H9 (cell line): ENCODE data around the gene ATP2C1. TPM values are rescaled to one million over a fixed set of nuclear protein-coding genes. Genes with fewer than 3 reads are reported as not detected.

Experiments used
- DNase-seq: peaks from one replicate; pipeline ENCODE4 v3.0.0-alpha.2; 2017
- H2AFZ ChIP-seq: one replicate; pipeline ENCODE4 v1.6.1; 2013; ENCODE audit warnings: mild to moderate bottlenecking, low read length, control low read depth, moderate library complexity
- H2AK5ac ChIP-seq: 2 replicates; pipeline ENCODE4 v1.6.1; 2013; ENCODE audit warnings: low read length, control low read depth, mixed read lengths; ENCODE audit not compliant: insufficient read length
- H2BK120ac ChIP-seq: one replicate; pipeline ENCODE4 v1.6.1; 2013; ENCODE audit warnings: low read depth, mild to moderate bottlenecking, low read length, control low read depth, inconsistent platforms; ENCODE audit not compliant: poor library complexity, severe bottlenecking
- H2BK12ac ChIP-seq: 2 replicates; pipeline ENCODE4 v1.6.1; 2013; ENCODE audit warnings: low read length, control low read depth, mixed read lengths, low read depth; ENCODE audit not compliant: insufficient read length
- H2BK15ac ChIP-seq: 2 replicates; pipeline ENCODE4 v1.6.1; 2013; ENCODE audit warnings: low read depth, low read length, control low read depth
- H2BK20ac ChIP-seq: one replicate; pipeline ENCODE4 v1.6.1; 2013; ENCODE audit warnings: low read depth, mild to moderate bottlenecking, low read length, control low read depth, inconsistent platforms; ENCODE audit not compliant: poor library complexity, severe bottlenecking
- H2BK5ac ChIP-seq: 2 replicates; pipeline ENCODE4 v1.6.1; 2013; ENCODE audit warnings: low read length, control low read depth, mixed read lengths; ENCODE audit not compliant: insufficient read length
- H3K14ac ChIP-seq: 2 replicates; pipeline ENCODE4 v1.6.1; 2013; ENCODE audit warnings: low read length, control low read depth; ENCODE audit not compliant: insufficient read depth
- H3K18ac ChIP-seq: 2 replicates; pipeline ENCODE4 v1.6.1; 2013; ENCODE audit warnings: low read depth, mild to moderate bottlenecking, mixed read lengths, low read length, control low read depth; ENCODE audit not compliant: insufficient read length
- H3K23ac ChIP-seq: 2 replicates; pipeline ENCODE4 v1.6.1; 2013; ENCODE audit warnings: low read length, control low read depth, mixed read lengths, low read depth; ENCODE audit not compliant: insufficient read length
- H3K23me2 ChIP-seq: 2 replicates; pipeline ENCODE4 v1.6.1; 2013; ENCODE audit warnings: low read depth, mild to moderate bottlenecking, mixed read lengths, low read length, control low read depth; ENCODE audit not compliant: insufficient read length, poor library complexity, severe bottlenecking
- H3K27ac ChIP-seq: 2 replicates; pipeline ENCODE4 v1.5.1; 2013; ENCODE audit warnings: low read length, control low read depth, mixed read lengths, low read depth; ENCODE audit not compliant: insufficient read length
- H3K27me3 ChIP-seq: 2 replicates; pipeline ENCODE4 v1.6.1; 2013; ENCODE audit warnings: low read length, control low read depth, inconsistent platforms; ENCODE audit not compliant: insufficient read depth
- H3K4ac ChIP-seq: 2 replicates; pipeline ENCODE4 v1.6.1; 2013; ENCODE audit warnings: low read depth, mild to moderate bottlenecking, control low read depth, inconsistent platforms, low read length, moderate library complexity
- H3K4me1 ChIP-seq: 2 replicates; pipeline ENCODE4 v1.6.1; 2013; ENCODE audit warnings: low read length, control low read depth, inconsistent platforms; ENCODE audit not compliant: insufficient read depth
- H3K4me2 ChIP-seq: 2 replicates; pipeline ENCODE4 v1.6.1; 2013; ENCODE audit warnings: low read length, control low read depth, mixed read lengths; ENCODE audit not compliant: insufficient read length, insufficient read depth
- H3K56ac ChIP-seq: 2 replicates; pipeline ENCODE4 v1.6.1; 2013; ENCODE audit warnings: low read depth, mild to moderate bottlenecking, mixed read lengths, low read length, control low read depth; ENCODE audit not compliant: insufficient read length
- H3K79me1 ChIP-seq: 2 replicates; pipeline ENCODE4 v1.6.1; 2013; ENCODE audit warnings: low read depth, mild to moderate bottlenecking, moderate library complexity, low read length, control low read depth, inconsistent platforms; ENCODE audit not compliant: insufficient read depth, poor library complexity, severe bottlenecking
- H3K79me2 ChIP-seq: 2 replicates; pipeline ENCODE4 v1.6.1; 2013; ENCODE audit warnings: low read length, control low read depth, inconsistent platforms; ENCODE audit not compliant: insufficient read depth
- H3K9ac ChIP-seq: 2 replicates; pipeline ENCODE4 v1.6.1; 2013; ENCODE audit warnings: low read length, control low read depth, mixed read lengths; ENCODE audit not compliant: insufficient read length; ENCODE audit errors: extremely low read depth
- H3K9me3 ChIP-seq: one replicate; pipeline ENCODE4 v1.6.1; 2013; ENCODE audit warnings: low read depth, low read length, inconsistent platforms; ENCODE audit not compliant: control insufficient read depth
- H3T11ph ChIP-seq: one replicate; pipeline ENCODE4 v1.6.1; 2013; ENCODE audit warnings: mild to moderate bottlenecking, low read length, control low read depth, inconsistent platforms
- H4K20me1 ChIP-seq: one replicate; pipeline ENCODE4 v1.6.1; 2013; ENCODE audit not compliant: control insufficient read depth, insufficient read length, insufficient read depth
- H4K5ac ChIP-seq: 2 replicates; pipeline ENCODE4 v1.6.1; 2013; ENCODE audit warnings: low read depth, mild to moderate bottlenecking, mixed read lengths, low read length, control low read depth; ENCODE audit not compliant: insufficient read length
- H4K8ac ChIP-seq: replicated peaks from 2 replicates; pipeline ENCODE4 v1.6.1; 2013; ENCODE audit warnings: low read length, control low read depth, mixed read lengths, low read depth; ENCODE audit not compliant: insufficient read length
- H4K91ac ChIP-seq: 2 replicates; pipeline ENCODE4 v1.6.1; 2013; ENCODE audit warnings: low read depth, mild to moderate bottlenecking, moderate library complexity, mixed read lengths, low read length, control low read depth; ENCODE audit not compliant: insufficient read length
- H3K27ac Mint-ChIP-seq, 3 experiments: 2 replicates in 2 of 3; 3 replicates in 1 of 3; pipeline ENCODE4 v1.8.0; 2020 to 2021; ENCODE audit warnings: mixed read lengths in 3 of 3, mild to moderate bottlenecking in 1 of 3, moderate library complexity in 1 of 3
- H3K27me3 Mint-ChIP-seq: 2 replicates; pipeline ENCODE4 v1.8.0; 2021; ENCODE audit warnings: low read depth, mild to moderate bottlenecking, moderate library complexity, mixed read lengths
- H3K36me3 Mint-ChIP-seq, 3 experiments: 2 replicates in 2 of 3; 3 replicates in 1 of 3; pipeline ENCODE4 v1.8.0; 2020 to 2021; ENCODE audit warnings: low read depth in 3 of 3, mixed read lengths in 3 of 3; ENCODE audit not compliant: insufficient read depth in 1 of 3
- H3K4me1 Mint-ChIP-seq, 2 experiments: 2 replicates each; pipeline ENCODE4 v1.8.0; 2020; ENCODE audit warnings: mixed read lengths in 2 of 2
- H3K4me3 Mint-ChIP-seq, 2 experiments: 2 replicates in 1 of 2; 3 replicates in 1 of 2; pipeline ENCODE4 v1.8.0; 2020 to 2021; ENCODE audit warnings: mild to moderate bottlenecking in 2 of 2, mixed read lengths in 2 of 2, moderate library complexity in 1 of 2
- H3K9me3 Mint-ChIP-seq, 2 experiments: 2 replicates in 1 of 2; 3 replicates in 1 of 2; pipeline ENCODE4 v1.8.0; 2020; ENCODE audit warnings: mild to moderate bottlenecking in 2 of 2, mixed read lengths in 2 of 2, moderate library complexity in 1 of 2
- WGBS: extraction: QIAGEN DNeasy Blood & Tissue Kit; methylation state at CpG from one replicate; pipeline ENCODE4 v1.1.7; 2013; ENCODE audit warnings: missing lambda C conversion rate, low lambda C conversion rate, mixed read lengths; ENCODE audit not compliant: insufficient read length; ENCODE audit errors: extremely low coverage; 5-methylcytosine and 5-hydroxymethylcytosine counted together
- total RNA-seq: library from RNA; stranded (reverse); gene quantifications from 2 replicates; pipeline ENCODE4 v1.2.1, GENCODE V29; 2021
- TF ChIP-seq, protein P1 (sequence below): fragments of 200-600 bp; sonication (generic); conservative IDR thresholded peaks from 3 replicates; pipeline ENCODE4 v1.8.0; 2021; ENCODE audit warnings: antibody characterized with exemption, mild to moderate bottlenecking

Gene ATP2C1
- total RNA-seq, 1 experiment from 2014 or later: 65.5 TPM

DNA sequence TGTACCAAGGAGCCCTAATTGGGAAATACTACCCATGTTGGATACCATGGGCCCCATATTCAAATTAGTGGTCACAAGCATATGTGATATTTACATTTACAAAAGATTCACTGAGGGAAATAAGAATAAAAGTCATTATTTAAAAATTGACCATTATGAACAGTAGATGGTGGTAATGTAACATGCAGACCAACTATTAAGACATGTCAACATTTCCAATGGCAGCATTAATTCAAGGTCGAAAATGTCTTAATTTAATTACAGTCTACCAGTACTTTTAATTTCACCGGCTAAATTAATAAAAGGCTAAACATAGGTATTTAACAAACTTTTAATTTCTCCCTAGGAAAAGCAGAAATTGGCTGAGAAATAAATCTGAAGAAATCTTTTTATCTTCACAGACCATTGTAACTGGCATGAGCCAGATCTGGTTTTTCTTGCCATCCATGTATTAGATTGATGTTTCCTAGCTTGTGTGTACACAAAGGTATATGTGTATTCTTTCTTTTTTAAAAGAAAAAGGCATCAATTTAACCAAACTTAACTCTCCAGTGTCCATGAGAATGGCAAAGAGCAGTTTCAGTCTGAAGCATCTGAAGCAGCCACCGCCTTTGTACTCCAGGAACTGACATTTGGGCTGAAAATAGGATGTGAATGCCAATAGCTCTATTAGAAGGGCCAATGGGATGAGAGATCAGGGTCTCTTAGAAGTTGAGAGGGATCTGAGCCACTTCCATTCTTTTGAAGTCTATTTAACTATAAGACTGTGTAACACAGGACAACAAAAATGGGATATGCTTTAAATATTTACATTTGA is 159.4 kb downstream of the ATP2C1 start:
- H3K79me1 ChIP-seq: no peaks in the 10 kb centered on the region
- no peak overlapping the region for H3K18ac ChIP-seq
- no peak overlapping the region for H3K9ac ChIP-seq
- Mint-ChIP-seq H3K27me3 (no peaks in the 10 kb centered on the region), H3K4me1 (peaks cover 0 to 2% of the 10 kb centered on the region in 2 experiments; a peak in 1 of 4 replicates), H3K9me3 (no peaks in the 10 kb centered on the region), H3K4me3 (no peak overlapping the region), H3K36me3 (no peaks in the 10 kb centered on the region; a peak in 1 of 7 replicates), H3K27ac (no peak overlapping the region)
- H2BK20ac ChIP-seq: no peak overlapping the region
- no peak overlapping the region for H3K4me2 ChIP-seq
- no CpG with 5 or more reads among the region's 3 CpGs for WGBS
- no peaks in the 10 kb centered on the region for H4K20me1 ChIP-seq
- no peak overlapping the region for H3T11ph ChIP-seq
- TF ChIP-seq, protein P1, sequence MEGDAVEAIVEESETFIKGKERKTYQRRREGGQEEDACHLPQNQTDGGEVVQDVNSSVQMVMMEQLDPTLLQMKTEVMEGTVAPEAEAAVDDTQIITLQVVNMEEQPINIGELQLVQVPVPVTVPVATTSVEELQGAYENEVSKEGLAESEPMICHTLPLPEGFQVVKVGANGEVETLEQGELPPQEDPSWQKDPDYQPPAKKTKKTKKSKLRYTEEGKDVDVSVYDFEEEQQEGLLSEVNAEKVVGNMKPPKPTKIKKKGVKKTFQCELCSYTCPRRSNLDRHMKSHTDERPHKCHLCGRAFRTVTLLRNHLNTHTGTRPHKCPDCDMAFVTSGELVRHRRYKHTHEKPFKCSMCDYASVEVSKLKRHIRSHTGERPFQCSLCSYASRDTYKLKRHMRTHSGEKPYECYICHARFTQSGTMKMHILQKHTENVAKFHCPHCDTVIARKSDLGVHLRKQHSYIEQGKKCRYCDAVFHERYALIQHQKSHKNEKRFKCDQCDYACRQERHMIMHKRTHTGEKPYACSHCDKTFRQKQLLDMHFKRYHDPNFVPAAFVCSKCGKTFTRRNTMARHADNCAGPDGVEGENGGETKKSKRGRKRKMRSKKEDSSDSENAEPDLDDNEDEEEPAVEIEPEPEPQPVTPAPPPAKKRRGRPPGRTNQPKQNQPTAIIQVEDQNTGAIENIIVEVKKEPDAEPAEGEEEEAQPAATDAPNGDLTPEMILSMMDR: peak; percentile 33; the same call in 2 of the 3 replicates
- H4K91ac ChIP-seq: no peak overlapping the region
- no peaks in the 10 kb centered on the region for H3K23me2 ChIP-seq
- H2BK120ac ChIP-seq: no peak overlapping the region
- H3K9me3 ChIP-seq: no peaks in the 10 kb centered on the region
- H3K4me1 ChIP-seq: no peaks in the 10 kb centered on the region
- H3K14ac ChIP-seq: no peak overlapping the region
- no peak overlapping the region for H4K5ac ChIP-seq
- H3K79me2 ChIP-seq: no peaks in the 10 kb centered on the region
- no peak overlapping the region for H3K23ac ChIP-seq
- H3K4ac ChIP-seq: no peak overlapping the region
- no peak overlapping the region for H2BK15ac ChIP-seq
- no peaks in the 10 kb centered on the region for H3K27me3 ChIP-seq
- H4K8ac ChIP-seq: no peak overlapping the region
- no peak for DNase-seq
- H2AK5ac ChIP-seq: no peak overlapping the region
- no peak overlapping the region for H3K56ac ChIP-seq
- H2AFZ ChIP-seq: no peak overlapping the region
- no peak overlapping the region for H2BK5ac ChIP-seq
- H3K27ac ChIP-seq: no peak overlapping the region
- H2BK12ac ChIP-seq: no peak overlapping the region

Other genes with a start within 250 kb of the ATP2C1 start
- 28.6 and 37.0 TPM in 2 replicates for gene PIK3R4, start 147.3 kb upstream of the ATP2C1 start, total RNA-seq
- 9.7 and 10.1 TPM in 2 replicates for gene ASTE1, start 132.7 kb downstream of the ATP2C1 start, total RNA-seq
- gene NEK11, start 132.8 kb downstream of the ATP2C1 start, total RNA-seq: 1.3 and 2.5 TPM in 2 replicates